IMR-90 (cell line): ENCODE results near the gene IGF2. TPM values are rescaled to one million over a fixed set of nuclear protein-coding genes. Genes with fewer than 3 reads are reported as not detected.

Source experiments
- ATAC-seq: fragments of 200-7000 bp; cut with Tn5 transposase; 2 replicates; pipeline ENCODE4 v1.9.1; 2020; ENCODE audit warnings: low read depth, mild to moderate bottlenecking, moderate library complexity
- BruUV-seq: library from RNA; stranded (reverse); fragments of 400-500 nt; replicated peaks from 2 replicates; lab custom pipeline; 2021; lab: Mats Ljungman, UMichigan
- CTCF ChIA-PET: fragments of 300-600 bp; formaldehyde crosslinking; extraction: SDS; loops from one replicate; lab custom pipeline; 2021; ENCODE audit warnings: antibody characterized with exemption; lab: Yijun Ruan, JAX
- POLR2A ChIA-PET: fragments of 300-600 bp; sonication (Branson Sonifier 250); formaldehyde crosslinking; loops from one replicate; lab custom pipeline; 2022; ENCODE audit warnings: antibody characterized with exemption; ENCODE audit not compliant: unreplicated experiment; lab: Charles Lee
- DNase-seq: peaks from one replicate; pipeline ENCODE4 v3.0.0; 2013
- H2AFZ ChIP-seq: replicated peaks from 2 replicates; pipeline ENCODE3; 2013; ENCODE audit warnings: low read length, mild to moderate bottlenecking; ENCODE audit not compliant: poor library complexity
- H2AK5ac ChIP-seq: 2 replicates; pipeline ENCODE4 v1.6.1; 2013; ENCODE audit warnings: low read depth, low read length, inconsistent platforms
- H2AK9ac ChIP-seq: replicated peaks from 2 replicates; pipeline ENCODE3; 2013; ENCODE audit warnings: mild to moderate bottlenecking, low read depth, low read length, moderate library complexity; ENCODE audit not compliant: poor library complexity
- H2BK120ac ChIP-seq: 2 replicates; pipeline ENCODE4 v1.6.1; 2013; ENCODE audit warnings: low read depth, low read length, inconsistent platforms
- H2BK15ac ChIP-seq: 3 replicates; pipeline ENCODE4 v1.6.1; 2013; ENCODE audit warnings: low read depth, low read length, inconsistent platforms
- H2BK20ac ChIP-seq: 2 replicates; pipeline ENCODE4 v1.6.1; 2013; ENCODE audit warnings: low read depth, mild to moderate bottlenecking, inconsistent platforms, low read length, moderate library complexity
- H2BK5ac ChIP-seq: 2 replicates; pipeline ENCODE4 v1.6.1; 2013; ENCODE audit warnings: mild to moderate bottlenecking, low read depth, low read length, inconsistent platforms; ENCODE audit not compliant: poor library complexity, severe bottlenecking
- H3K14ac ChIP-seq: replicated peaks from 2 replicates; pipeline ENCODE4 v1.6.1; 2013; ENCODE audit warnings: low read depth, low read length, inconsistent platforms
- H3K18ac ChIP-seq: 2 replicates; pipeline ENCODE4 v1.6.1; 2013; ENCODE audit warnings: low read depth, low read length, control low read depth
- H3K23ac ChIP-seq: 2 replicates; pipeline ENCODE4 v1.6.1; 2013; ENCODE audit warnings: low read depth, low read length, inconsistent platforms
- H3K27ac ChIP-seq: 2 replicates; pipeline ENCODE4 v1.5.1; 2013; ENCODE audit warnings: mild to moderate bottlenecking, control low read depth, low read length; ENCODE audit not compliant: insufficient read depth
- H3K27me3 ChIP-seq: 2 replicates; pipeline ENCODE4 v1.6.1; 2013; ENCODE audit warnings: low read length; ENCODE audit not compliant: control insufficient read depth, insufficient read depth
- H3K36me3 ChIP-seq: 2 replicates; pipeline ENCODE4 v1.6.1; 2013; ENCODE audit warnings: low read length, mixed read lengths; ENCODE audit not compliant: control insufficient read depth, insufficient read depth
- H3K4ac ChIP-seq: 2 replicates; pipeline ENCODE4 v1.6.1; 2013; ENCODE audit warnings: low read depth, low read length, inconsistent platforms
- H3K4me1 ChIP-seq: 2 replicates; pipeline ENCODE4 v1.6.1; 2013; ENCODE audit warnings: low read length, mixed read lengths; ENCODE audit not compliant: control insufficient read depth, insufficient read depth
- H3K4me2 ChIP-seq: 2 replicates; pipeline ENCODE4 v1.6.1; 2013; ENCODE audit warnings: low read depth, mild to moderate bottlenecking, control low read depth, low read length, moderate library complexity
- H3K4me3 ChIP-seq: 2 replicates; pipeline ENCODE4 v1.5.1; 2013; ENCODE audit warnings: low read depth, mild to moderate bottlenecking, control low read depth, low read length, moderate library complexity; ENCODE audit not compliant: insufficient read depth
- H3K56ac ChIP-seq: 2 replicates; pipeline ENCODE4 v1.6.1; 2013; ENCODE audit warnings: low read length, inconsistent platforms; ENCODE audit not compliant: insufficient read depth; ENCODE audit errors: extremely low read depth
- H3K79me1 ChIP-seq, 2 experiments: 2 replicates each; pipeline ENCODE4 v1.6.1; 2013; ENCODE audit warnings: low read length in 2 of 2, inconsistent platforms in 1 of 2, low read depth in 1 of 2
- H3K9ac ChIP-seq: 2 replicates; pipeline ENCODE4 v1.6.1; 2013; ENCODE audit warnings: low read depth, low read length, control low read depth
- H3K9me1 ChIP-seq: 2 replicates; pipeline ENCODE4 v1.6.1; 2013; ENCODE audit warnings: low read length, inconsistent platforms; ENCODE audit not compliant: insufficient read depth
- H3K9me3 ChIP-seq: 2 replicates; pipeline ENCODE4 v1.6.1; 2013; ENCODE audit warnings: low read length; ENCODE audit not compliant: control insufficient read depth, insufficient read depth
- H4K20me1 ChIP-seq: 2 replicates; pipeline ENCODE4 v1.6.1; 2013; ENCODE audit warnings: low read length, inconsistent platforms; ENCODE audit not compliant: insufficient read depth
- H4K5ac ChIP-seq: 2 replicates; pipeline ENCODE4 v1.6.1; 2013; ENCODE audit warnings: mild to moderate bottlenecking, low read depth, low read length, control low read depth
- H4K8ac ChIP-seq, 2 experiments: 2 replicates each; pipeline ENCODE4 v1.6.1; 2013; ENCODE audit warnings: low read depth in 2 of 2, low read length in 2 of 2, control low read depth in 1 of 2, inconsistent platforms in 1 of 2
- H4K91ac ChIP-seq: 2 replicates; pipeline ENCODE4 v1.6.1; 2013; ENCODE audit warnings: low read depth, low read length, inconsistent platforms; ENCODE audit not compliant: insufficient read depth
- BHLHE40 ChIP-seq: fragments of 150-350 bp; IDR thresholded peaks from 2 replicates; pipeline ENCODE4 v1.6.1; 2016; ENCODE audit warnings: mild to moderate bottlenecking, low read depth, low read length
- CEBPB ChIP-seq: IDR thresholded peaks from 2 replicates; pipeline ENCODE4 v1.6.1; 2012; ENCODE audit warnings: low read depth, low read length, improper control_type of control experiment
- CHD1 ChIP-seq: IDR thresholded peaks from 2 replicates; pipeline ENCODE4 v1.6.1; 2012; ENCODE audit warnings: low read depth, low read length, improper control_type of control experiment
- CTCF ChIP-seq: conservative IDR thresholded peaks from 2 replicates; pipeline ENCODE4 v1.5.1; 2012; ENCODE audit warnings: mild to moderate bottlenecking, low read depth, low read length, improper control_type of control experiment
- ELK1 ChIP-seq: fragments of 150-350 bp; IDR thresholded peaks from 2 replicates; pipeline ENCODE4 v1.6.1; 2016; ENCODE audit warnings: low read depth, mild to moderate bottlenecking, low read length, moderate library complexity, borderline replicate concordance
- FOS ChIP-seq: fragments of 150-350 bp; IDR thresholded peaks from 2 replicates; pipeline ENCODE4 v1.6.1; 2016; ENCODE audit warnings: low read depth, low read length
- MAFK ChIP-seq: IDR thresholded peaks from 2 replicates; pipeline ENCODE4 v1.6.1; 2012; ENCODE audit warnings: low read depth, low read length, improper control_type of control experiment
- MXI1 ChIP-seq: IDR thresholded peaks from 2 replicates; pipeline ENCODE4 v1.6.1; 2012; ENCODE audit warnings: low read depth, mild to moderate bottlenecking, low read length, moderate library complexity, borderline replicate concordance
- NFE2L2 ChIP-seq: fragments of 150-350 bp; IDR thresholded peaks from 2 replicates; pipeline ENCODE4 v1.6.1; 2016; ENCODE audit warnings: low read depth, mild to moderate bottlenecking, low read length
- POLR2A ChIP-seq: IDR thresholded peaks from 2 replicates; pipeline ENCODE4 v1.6.1; 2012; ENCODE audit warnings: mild to moderate bottlenecking, low read depth, low read length
- RAD21 ChIP-seq: IDR thresholded peaks from 2 replicates; pipeline ENCODE4 v1.6.1; 2012; ENCODE audit warnings: low read length, improper control_type of control experiment
- RCOR1 ChIP-seq: IDR thresholded peaks from 2 replicates; pipeline ENCODE4 v1.6.1; 2012; ENCODE audit warnings: mild to moderate bottlenecking, low read length, improper control_type of control experiment; ENCODE audit not compliant: insufficient replicate concordance
- RFX5 ChIP-seq: IDR thresholded peaks from 2 replicates; pipeline ENCODE4 v1.8.0; 2012; ENCODE audit warnings: low read depth, mild to moderate bottlenecking, low read length, moderate library complexity
- SMC3 ChIP-seq: fragments of 150-350 bp; IDR thresholded peaks from 2 replicates; pipeline ENCODE4 v1.6.1; 2016; ENCODE audit warnings: low read depth, mild to moderate bottlenecking, antibody characterized with exemption, low read length, moderate library complexity
- USF2 ChIP-seq: fragments of 150-350 bp; IDR thresholded peaks from 2 replicates; pipeline ENCODE4 v1.6.1; 2017; ENCODE audit warnings: mild to moderate bottlenecking, antibody characterized with exemption, low read length, low read depth
- WGBS, 2 experiments: methylation state at CpG; one replicate each; pipeline versions ENCODE4 v1.1.5 to v1.1.7; 2013; ENCODE audit warnings: missing lambda C conversion rate in 2 of 2; ENCODE audit not compliant: insufficient read length in 1 of 2; ENCODE audit errors: extremely low coverage in 2 of 2; 5-methylcytosine and 5-hydroxymethylcytosine counted together
- dilution Hi-C: fragments of 300-500 bp; cut with HindIII; formaldehyde crosslinking; loops from one replicate; pipeline ENCODE4 v1.14.3; 2018; ENCODE audit warnings: low sequenced_read_pairs; ENCODE audit not compliant: unreplicated experiment
- in situ Hi-C: fragments of 300-500 bp; cut with MboI; formaldehyde crosslinking; loops from 3 replicates; pipeline ENCODE4 v1.14.3; 2019; ENCODE audit warnings: low sequenced_read_pairs, inconsistent platforms, mixed read lengths
- intact Hi-C: fragments of 100-400 bp; cut with micrococcal nuclease; formaldehyde crosslinking; loops from 2 replicates; pipeline ENCODE4 v1.10.0; 2022
- polyA plus RNA-seq, 3 experiments: library from polyadenylated mRNA; depleted of rRNA; stranded (reverse); fragments of >200 nt; gene quantifications; 2 replicates each; pipeline ENCODE4 v1.2.3, GENCODE V29; 2012; ENCODE audit warnings: low replicate concordance in 1 of 3
- total RNA-seq: library from RNA; depleted of rRNA; stranded (reverse); fragments of >200 nt; gene quantifications from 2 replicates; pipeline ENCODE4 v1.2.3, GENCODE V29; 2012

IGF2 gene
- total and polyA plus RNA-seq, 2 of the 4 experiments (the other 2 are of a cell fraction): 2.3 to 21.8 TPM

GRCh38 chr11:2186669-2187279, 47.6 kb upstream of the IGF2 start:
- in situ Hi-C loops: loop anchor here (25.0 kb wide), 1 partner anchor 701 kb away; the partner anchor contains the start of gene CDKN1C
- TF ChIP-seq NFE2L2: no peak
- no peak for TF ChIP-seq BHLHE40
- TF ChIP-seq CHD1: no peak
- TF ChIP-seq RCOR1: no peak
- no peak for TF ChIP-seq MXI1
- TF ChIP-seq USF2: no peak
- TF ChIP-seq RAD21: peak; percentile 36; the same call in 1 of the 2 replicates
- TF ChIP-seq SMC3: peak; percentile 23; the same call in 1 of the 2 replicates
- no peak for TF ChIP-seq MAFK
- TF ChIP-seq POLR2A: no peak
- no peak for TF ChIP-seq FOS
- no peak for TF ChIP-seq RFX5
- no peak for TF ChIP-seq CEBPB
- TF ChIP-seq CTCF: peak; percentile 38
- no peak for TF ChIP-seq ELK1

More at GRCh38 chr11:2186669-2187279, 47.6 kb upstream of the IGF2 start:
- 0 out of 2 replicates have a peak, but pooled peaks cover 8% of the 10 kb centered on the region for H4K20me1 ChIP-seq
- no peak overlapping the region for H4K5ac ChIP-seq
- no peaks in the 10 kb centered on the region for H3K9me3 ChIP-seq
- ATAC-seq (peak; percentile 34; the same call in 1 of the 2 replicates), DNase-seq (no peak)
- H2AFZ ChIP-seq: no peak overlapping the region
- no peak overlapping the region for H3K9ac ChIP-seq
- H2AK9ac ChIP-seq: no peak overlapping the region
- no peaks in the 10 kb centered on the region for H3K4me1 ChIP-seq
- no peak overlapping the region for H2AK5ac ChIP-seq
- H3K4ac ChIP-seq: no peak overlapping the region
- no peak overlapping the region for H4K91ac ChIP-seq
- no peak overlapping the region for H3K14ac ChIP-seq
- H3K9me1 ChIP-seq: peaks cover 7% of the 10 kb centered on the region
- H3K18ac ChIP-seq: no peak overlapping the region
- ChIA-PET CTCF (interaction anchor here (1.5 kb wide), 1 partner anchor 234 kb away, joined by 5 read pairs; no protein-coding TSS in a partner anchor), POLR2A (no interaction called here)
- no peak overlapping the region for H3K27ac ChIP-seq
- intact Hi-C loops: no loop called here
- H3K4me3 ChIP-seq: no peak overlapping the region
- WGBS, 2 experiments: 55% methylated on average over 10 of the region's 21 CpGs; no CpG with 5 or more reads in 1 of the 2 experiments
- no peaks in the 10 kb centered on the region for H3K79me1 ChIP-seq
- peaks cover 39% of the 10 kb centered on the region for H3K27me3 ChIP-seq
- H3K4me2 ChIP-seq: no peak overlapping the region
- no peak overlapping the region for H4K8ac ChIP-seq
- H3K23ac ChIP-seq: no peak overlapping the region
- peak overlapping the region; percentile 70 for H2BK5ac ChIP-seq
- dilution Hi-C loops: no loop called here
- H2BK15ac ChIP-seq: no peak overlapping the region
- no TSS peak for BruUV-seq
- no peak overlapping the region for H2BK20ac ChIP-seq
- no peaks in the 10 kb centered on the region for H3K36me3 ChIP-seq
- H3K56ac ChIP-seq: no peak overlapping the region
- no peak overlapping the region for H2BK120ac ChIP-seq
